Measurements from ENCODE around the gene NOSTRIN.
"Not testable (repeated sequence)": the region's sequence is repeated elsewhere in the genome, so short reads cannot be mapped to it uniquely, and the experiment has no call there.

Gene NOSTRIN

GRCh38 chr2:168819829-168820489, 17.5 kb downstream of the NOSTRIN start:
- no peak for DNase-seq (ENCODE audit: low spot score)

- no peak for DNase-seq (ENCODE audit: low spot score)
Observed at GRCh38 chr2:168821577-168821976, 19.1 kb downstream of the NOSTRIN start.

GRCh38 chr2:168821992-168822391, 19.6 kb downstream of the NOSTRIN start:
- no peak for DNase-seq (ENCODE audit: low spot score)

GRCh38 chr2:168825126-168825525, 22.7 kb downstream of the NOSTRIN start:
- DNase-seq (ENCODE audit: low spot score): no peak

GRCh38 chr2:168830958-168831357, 28.5 kb downstream of the NOSTRIN start:
- DNase-seq (ENCODE audit: low spot score): no peak

- no peak for DNase-seq (ENCODE audit: low spot score)
Observed at GRCh38 chr2:168831662-168832061, 29.2 kb downstream of the NOSTRIN start.

- DNase-seq (ENCODE audit: low spot score): no peak
Observed at GRCh38 chr2:168835969-168836368, 33.5 kb downstream of the NOSTRIN start.

- no peak for DNase-seq (ENCODE audit: low spot score)
Observed at GRCh38 chr2:168841445-168841844, 39.0 kb downstream of the NOSTRIN start.

- no peak for DNase-seq (ENCODE audit: low spot score)
Observed at GRCh38 chr2:168843253-168843652, 40.8 kb downstream of the NOSTRIN start.

GRCh38 chr2:168848225-168848624, 45.8 kb downstream of the NOSTRIN start:
- DNase-seq (ENCODE audit: low spot score): no peak

GRCh38 chr2:168849610-168850009, 47.2 kb downstream of the NOSTRIN start:
- no peak for DNase-seq (ENCODE audit: low spot score)

- no peak for DNase-seq (ENCODE audit: low spot score)
Observed at GRCh38 chr2:168850846-168851245, 48.4 kb downstream of the NOSTRIN start.

- no peak for DNase-seq (ENCODE audit: low spot score)
Observed at GRCh38 chr2:168851674-168852320, 49.4 kb downstream of the NOSTRIN start.

GRCh38 chr2:168852481-168852880, 50.0 kb downstream of the NOSTRIN start:
- no peak for DNase-seq (ENCODE audit: low spot score)

- no peak for DNase-seq (ENCODE audit: low spot score)
Observed at GRCh38 chr2:168853471-168853870, 51.0 kb downstream of the NOSTRIN start.

- no peak for DNase-seq (ENCODE audit: low spot score)
Observed at GRCh38 chr2:168854651-168855050, 52.2 kb downstream of the NOSTRIN start.

GRCh38 chr2:168855601-168856000, 53.2 kb downstream of the NOSTRIN start:
- DNase-seq (ENCODE audit: low spot score): no peak

- DNase-seq (ENCODE audit: low spot score): no peak
Observed at GRCh38 chr2:168858146-168858545, 55.7 kb downstream of the NOSTRIN start.

- not testable (repeated sequence) for DNase-seq (ENCODE audit: low spot score)
Observed at GRCh38 chr2:168867164-168867563, 64.7 kb downstream of the NOSTRIN start.

- not testable (repeated sequence) for DNase-seq (ENCODE audit: low spot score)
Observed at GRCh38 chr2:168870369-168870768, 67.9 kb downstream of the NOSTRIN start.

- not testable (repeated sequence) for DNase-seq (ENCODE audit: low spot score)
Observed at GRCh38 chr2:168870824-168871223, 68.4 kb downstream of the NOSTRIN start.

- DNase-seq (ENCODE audit: low spot score): no peak
Observed at GRCh38 chr2:168874368-168875054, 72.1 kb downstream of the NOSTRIN start.

- not testable (repeated sequence) for DNase-seq (ENCODE audit: low spot score)
Observed at GRCh38 chr2:168882163-168882562, 79.7 kb downstream of the NOSTRIN start.
